ENCODE measurements around the gene MEAK7.

The MEAK7 gene

GRCh38 chr16:84541999-84542817, 37.7 kb upstream of the MEAK7 start:
- ChIA-PET CTCF (interaction anchor here (1.0 kb wide), 1 partner anchor 81 kb away, joined by 3 read pairs; no protein-coding TSS in a partner anchor), POLR2A (no interaction called here)
- no peak for TF ChIP-seq CTCF (IDR thresholded peaks at IDR 0.05; ENCODE audit: control extremely low read depth, extremely low read depth, low read depth, missing control alignments)
- DNase-seq (ENCODE audit: extremely low spot score), result no peak

- ChIA-PET CTCF (interaction anchor here (1.0 to 2.1 kb wide), 7 partner anchors 12 to 198 kb away, joined by 3 to 9 read pairs (median 4); no protein-coding TSS in a partner anchor), POLR2A (interaction anchor here (0.6 kb wide), 1 partner anchor 13 kb away, joined by 5 read pairs; no protein-coding TSS in a partner anchor)
- TF ChIP-seq CTCF (IDR thresholded peaks at IDR 0.05; ENCODE audit: control extremely low read depth, extremely low read depth, low read depth, missing control alignments), result no peak
- no peak for DNase-seq (ENCODE audit: extremely low spot score)
Observed at GRCh38 chr16:84540194-84540593, 35.7 kb upstream of the MEAK7 start.

- CTCF ChIA-PET, result interaction anchor here (1.1 to 2.1 kb wide), 3 partner anchors 9 to 200 kb away, joined by 3 to 5 read pairs (median 3); no protein-coding TSS in a partner anchor
- no peak for DNase-seq (ENCODE audit: extremely low spot score)
- TF ChIP-seq CTCF (IDR thresholded peaks at IDR 0.05; ENCODE audit: control extremely low read depth, extremely low read depth, low read depth, missing control alignments), result no peak
- POLR2A ChIA-PET, result interaction anchor here (0.8 kb wide), 1 partner anchor 32 kb away, joined by 5 read pairs; no protein-coding TSS in a partner anchor
Observed at GRCh38 chr16:84538222-84538840, 33.9 kb upstream of the MEAK7 start.

- POLR2A ChIA-PET, result interaction anchor here (0.8 kb wide), 1 partner anchor 31 kb away, joined by 5 read pairs; no protein-coding TSS in a partner anchor
- CTCF ChIA-PET, result interaction anchor here (1.1 to 1.3 kb wide), 2 partner anchors 8 to 10 kb away, joined by 3 read pairs; no protein-coding TSS in a partner anchor
- DNase-seq (ENCODE audit: extremely low spot score), result no peak
- TF ChIP-seq CTCF (IDR thresholded peaks at IDR 0.05; ENCODE audit: control extremely low read depth, extremely low read depth, low read depth, missing control alignments), result no peak
Observed at GRCh38 chr16:84537491-84538151, 33.2 kb upstream of the MEAK7 start.

- no peak for TF ChIP-seq CTCF (IDR thresholded peaks at IDR 0.05; ENCODE audit: control extremely low read depth, extremely low read depth, low read depth, missing control alignments)
- ChIA-PET POLR2A (no interaction called here), CTCF (no interaction called here)
- no peak for DNase-seq (ENCODE audit: extremely low spot score)
Observed at GRCh38 chr16:84535851-84536250, 31.4 kb upstream of the MEAK7 start.

- no peak for TF ChIP-seq CTCF (IDR thresholded peaks at IDR 0.05; ENCODE audit: control extremely low read depth, extremely low read depth, low read depth, missing control alignments)
- POLR2A ChIA-PET, result no interaction called here
- DNase-seq (ENCODE audit: extremely low spot score), result no peak
- CTCF ChIA-PET, result no interaction called here
Observed at GRCh38 chr16:84535408-84535807, 30.9 kb upstream of the MEAK7 start.
